ENCODE measurements around the gene ATXN2.

- TF ChIP-seq CTCF (IDR thresholded peaks at IDR 0.05; ENCODE audit: low read length), result no peak
- TF ChIP-seq EZH2 (optimal IDR thresholded peaks at IDR 0.05; ENCODE audit: low read depth, low read length), result no peak
- no peak for TF ChIP-seq EZH2phosphoT487 (IDR thresholded peaks at IDR 0.05; ENCODE audit: low read length)
Observed at GRCh38 chr12:111411185-111411764, 187.8 kb downstream of the ATXN2 start.

All from MM.1S (cell line).